ENCODE results near the gene ITPKB.

Gene ITPKB

GRCh38 chr1:226682871-226683814 lies 55.9 kb downstream of the ITPKB start:
- DNase-seq, result no peak

DNA sequence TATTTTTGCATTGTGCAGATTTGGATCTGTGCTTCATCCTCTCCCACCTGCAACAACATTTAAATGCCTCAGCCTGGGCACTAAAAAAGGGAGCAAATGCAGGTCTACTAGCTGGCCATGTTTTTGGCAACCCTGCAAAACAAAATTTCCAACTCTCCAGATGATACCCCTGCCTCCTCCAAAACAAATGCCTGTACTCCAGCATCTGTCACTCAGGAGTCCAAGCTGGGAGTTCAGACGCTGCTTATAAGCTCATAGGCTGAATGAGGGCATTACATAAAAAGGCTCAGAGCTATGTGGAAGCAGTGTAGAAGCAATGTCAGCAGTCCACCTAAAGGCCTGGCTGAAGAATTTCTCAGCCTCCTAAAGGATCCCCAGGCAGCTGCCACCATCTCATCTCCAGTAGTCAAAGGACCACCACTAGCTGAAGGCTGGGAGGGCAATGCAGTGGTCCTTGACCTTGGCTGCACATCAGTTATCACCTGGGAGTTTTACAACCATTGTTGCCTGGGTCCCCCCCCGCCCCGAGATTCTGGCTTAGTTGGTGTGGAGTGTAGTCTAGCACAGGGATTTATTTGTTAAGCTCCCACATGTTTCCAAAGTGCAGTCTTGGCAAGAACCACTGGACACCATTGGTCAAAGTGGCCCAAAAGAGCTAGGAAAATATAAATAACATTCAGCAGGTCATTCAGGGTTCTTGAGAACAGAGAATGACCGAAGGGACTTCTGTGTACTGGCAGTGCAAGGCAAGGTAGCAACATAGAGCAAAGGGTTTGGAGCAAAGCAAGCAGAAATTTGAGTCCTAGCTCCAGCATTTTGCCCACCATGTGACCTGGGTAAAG lies 57.2 kb downstream of the ITPKB start:
- no peak for DNase-seq

GRCh38 chr1:226680653-226681052 lies 58.4 kb downstream of the ITPKB start:
- DNase-seq, result no peak

- DNase-seq, result no peak
Observed at GRCh38 chr1:226679853-226680516, 59.1 kb downstream of the ITPKB start.

GRCh38 chr1:226679262-226679661 lies 59.8 kb downstream of the ITPKB start:
- DNase-seq, result no peak

DNA sequence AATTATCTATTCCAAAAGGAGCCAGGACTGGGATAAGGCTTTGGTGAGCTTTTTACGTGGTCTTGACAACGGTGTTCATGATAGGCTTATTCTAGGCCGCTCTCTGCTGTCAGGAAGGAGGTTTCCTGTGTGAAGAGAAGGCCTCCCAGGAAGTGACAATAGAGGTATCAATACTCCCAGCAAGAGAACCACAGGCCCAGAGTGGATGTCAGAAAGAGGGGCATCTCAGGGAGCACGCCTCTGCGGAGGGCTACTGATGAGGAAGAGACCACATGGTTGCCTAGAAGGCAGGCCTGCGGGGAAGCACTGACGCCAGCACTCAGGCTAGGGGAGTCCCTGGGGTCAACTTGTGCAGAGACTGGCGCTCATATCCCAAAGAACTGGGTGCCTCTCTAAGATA lies 60.4 kb downstream of the ITPKB start:
- no peak for DNase-seq

DNA sequence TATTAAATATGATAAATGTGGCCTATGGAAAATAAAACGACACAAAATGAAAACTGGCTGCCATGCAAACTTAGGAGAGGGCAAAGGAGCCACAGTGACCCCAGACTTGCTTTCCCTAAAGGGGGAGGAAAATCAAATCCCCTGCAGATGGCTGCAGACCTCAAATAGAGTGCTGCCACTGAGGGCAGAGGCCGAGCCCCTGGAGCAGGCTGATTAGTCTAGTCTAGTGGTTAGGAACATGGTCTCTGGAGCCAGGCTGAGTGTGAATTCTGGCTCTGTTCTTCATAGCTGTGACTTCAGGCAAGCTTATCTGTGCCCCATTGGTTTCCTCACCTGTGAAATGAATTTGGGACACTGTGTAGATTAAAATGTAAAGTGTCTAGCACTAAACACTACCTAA lies 60.8 kb downstream of the ITPKB start:
- no peak for DNase-seq

DNA sequence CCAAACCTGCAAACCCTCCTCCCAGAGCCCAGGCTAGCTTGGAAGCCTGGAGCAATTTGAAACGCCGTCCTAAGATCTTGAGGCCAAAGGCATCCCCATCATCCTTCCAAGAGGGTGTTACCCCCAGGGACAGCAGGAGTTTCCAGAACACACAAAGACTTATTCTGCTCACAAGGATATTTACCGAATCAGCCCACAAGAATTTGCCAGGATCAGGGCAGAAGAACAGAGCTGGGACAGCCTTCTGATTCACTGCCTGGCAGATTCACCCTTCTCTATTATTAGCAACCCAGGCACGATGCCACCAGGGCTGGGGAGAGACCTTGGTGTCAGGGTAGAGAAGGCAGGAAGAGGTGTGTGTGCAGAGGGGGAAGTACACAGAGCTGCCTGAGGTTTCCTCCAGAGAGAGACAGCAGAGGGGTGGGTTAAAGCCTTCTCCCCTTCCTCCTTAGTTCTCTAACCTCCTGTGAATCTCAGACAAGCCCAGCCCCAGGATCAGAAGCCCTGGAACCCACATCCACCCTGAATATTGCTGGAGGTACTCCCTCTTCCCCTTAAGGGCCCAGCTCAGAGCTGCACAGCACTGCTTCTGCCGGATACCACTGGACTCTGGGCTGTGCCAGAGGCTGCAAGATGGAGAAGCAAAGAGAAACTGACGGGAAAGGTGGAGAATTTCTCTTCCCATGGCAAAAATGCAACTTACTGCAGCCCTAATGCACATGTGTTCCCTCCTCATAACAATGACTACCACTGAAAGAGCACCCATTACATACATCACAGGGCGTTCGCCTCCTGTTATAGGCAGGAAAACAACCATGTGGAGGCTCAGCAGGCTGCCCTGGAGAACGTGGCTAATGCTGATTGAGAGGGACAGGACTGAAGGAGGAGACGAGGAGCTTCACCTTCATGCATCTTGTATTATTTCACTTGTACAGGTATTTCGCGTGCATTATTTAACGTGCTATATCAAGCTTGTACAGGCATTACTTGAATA lies 61.8 kb downstream of the ITPKB start:
- no peak for DNase-seq

DNA sequence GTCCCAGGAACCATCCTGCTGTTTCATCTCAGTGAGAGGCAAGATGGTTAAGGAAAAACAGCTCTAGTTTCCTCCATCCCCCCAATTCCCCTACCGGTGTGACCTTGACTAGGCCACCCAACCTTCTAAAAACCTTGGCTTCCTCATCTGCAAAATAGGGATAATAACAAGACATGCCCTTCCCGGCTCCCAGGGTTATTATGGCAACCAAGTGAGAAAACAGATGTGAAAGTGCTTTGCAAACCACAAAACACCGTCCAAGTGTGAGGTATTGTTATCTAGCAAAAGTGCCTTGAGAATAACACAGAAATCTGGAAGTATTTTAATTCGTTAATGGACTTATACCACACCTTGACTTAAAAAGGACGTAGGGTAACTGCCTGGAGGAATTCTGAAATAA lies 62.7 kb downstream of the ITPKB start:
- no peak for DNase-seq

GRCh38 chr1:226675715-226676357 lies 63.2 kb downstream of the ITPKB start:
- DNase-seq, result no peak

DNA sequence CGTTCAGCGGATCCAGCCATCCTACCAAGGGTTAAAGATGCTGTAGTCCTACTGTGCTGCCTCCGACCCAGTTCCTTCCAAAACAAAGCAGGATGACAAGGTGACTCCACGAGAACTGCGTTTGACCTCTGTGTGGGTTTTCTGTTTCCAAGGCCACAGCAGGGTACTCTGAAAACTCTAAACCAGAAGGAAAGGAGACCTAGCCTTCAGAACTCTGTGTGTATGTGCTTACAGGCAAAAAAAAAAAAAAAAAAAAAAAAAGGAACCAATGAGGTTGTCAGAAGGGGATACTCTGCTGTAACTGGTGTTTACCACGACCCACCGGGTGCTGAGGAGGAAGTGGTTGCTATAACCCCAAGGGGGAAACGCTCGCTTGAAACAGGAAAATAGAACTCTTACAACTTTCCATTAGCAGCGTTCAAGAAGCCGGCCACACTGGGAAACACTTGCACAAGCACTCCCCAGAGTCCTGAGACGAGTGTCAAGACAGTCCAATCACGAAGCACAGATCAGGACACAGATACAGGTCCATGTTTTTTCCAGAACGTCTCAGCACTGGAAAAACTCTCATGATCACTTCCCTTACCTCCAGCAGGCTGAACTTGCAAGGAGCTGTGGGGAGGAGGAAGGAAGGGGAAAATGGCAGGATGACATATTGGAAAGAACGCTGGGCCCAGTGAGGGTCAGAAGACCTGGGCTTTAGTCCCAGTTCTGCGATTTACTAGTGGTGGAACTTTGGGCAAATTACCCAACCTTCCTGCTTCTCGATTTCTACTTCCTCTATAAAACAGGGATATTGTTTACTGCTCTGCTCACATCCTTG lies 64.0 kb downstream of the ITPKB start:
- DNase-seq, result no peak

- DNase-seq, result no peak
Observed at GRCh38 chr1:226672339-226672762, 66.7 kb downstream of the ITPKB start.

- peak; percentile 44 for DNase-seq
Observed at GRCh38 chr1:226671277-226671676, 67.8 kb downstream of the ITPKB start.

- no peak for DNase-seq
Observed at GRCh38 chr1:226670073-226670472, 69.0 kb downstream of the ITPKB start.

GRCh38 chr1:226668173-226668560 lies 70.9 kb downstream of the ITPKB start:
- DNase-seq, result no peak

DNA sequence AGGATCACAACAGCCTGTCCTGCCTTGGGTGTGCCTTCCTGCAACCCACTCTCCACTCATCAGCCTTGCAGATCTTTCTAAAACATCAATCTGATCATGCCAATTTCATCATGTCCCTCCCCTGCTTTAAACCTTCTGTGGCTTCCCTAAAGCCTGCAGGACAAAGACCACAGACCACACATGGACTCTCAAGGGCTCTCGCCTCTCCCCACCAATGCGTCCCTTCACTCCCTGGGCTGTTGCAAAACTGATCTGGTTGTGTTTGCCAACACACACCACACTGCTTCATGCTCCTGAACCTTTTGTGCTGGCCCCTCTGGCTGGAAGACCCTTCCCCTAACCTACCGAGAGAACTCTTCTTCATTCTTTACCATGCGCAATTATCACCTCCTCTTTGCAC lies 72.4 kb downstream of the ITPKB start:
- DNase-seq, result no peak

DNA sequence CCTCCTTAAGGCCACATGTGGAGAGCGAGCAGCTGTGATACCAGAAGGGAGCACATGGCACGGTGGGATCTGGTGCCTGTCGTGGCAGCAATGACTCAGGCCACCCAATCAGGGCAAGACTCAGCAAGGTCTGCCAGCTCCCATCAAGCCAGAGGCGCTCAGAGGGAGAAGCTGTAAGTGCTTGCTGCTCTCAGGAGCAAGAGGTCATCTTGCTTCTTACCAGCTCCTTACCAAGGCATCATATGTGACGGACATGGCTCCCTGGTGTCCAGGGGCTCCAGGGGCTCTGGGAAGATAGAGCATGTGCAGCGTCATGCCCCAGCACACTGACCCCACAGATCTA lies 72.9 kb downstream of the ITPKB start:
- no peak for DNase-seq

- DNase-seq, result no peak
Observed at GRCh38 chr1:226665505-226666163, 73.4 kb downstream of the ITPKB start.

DNA sequence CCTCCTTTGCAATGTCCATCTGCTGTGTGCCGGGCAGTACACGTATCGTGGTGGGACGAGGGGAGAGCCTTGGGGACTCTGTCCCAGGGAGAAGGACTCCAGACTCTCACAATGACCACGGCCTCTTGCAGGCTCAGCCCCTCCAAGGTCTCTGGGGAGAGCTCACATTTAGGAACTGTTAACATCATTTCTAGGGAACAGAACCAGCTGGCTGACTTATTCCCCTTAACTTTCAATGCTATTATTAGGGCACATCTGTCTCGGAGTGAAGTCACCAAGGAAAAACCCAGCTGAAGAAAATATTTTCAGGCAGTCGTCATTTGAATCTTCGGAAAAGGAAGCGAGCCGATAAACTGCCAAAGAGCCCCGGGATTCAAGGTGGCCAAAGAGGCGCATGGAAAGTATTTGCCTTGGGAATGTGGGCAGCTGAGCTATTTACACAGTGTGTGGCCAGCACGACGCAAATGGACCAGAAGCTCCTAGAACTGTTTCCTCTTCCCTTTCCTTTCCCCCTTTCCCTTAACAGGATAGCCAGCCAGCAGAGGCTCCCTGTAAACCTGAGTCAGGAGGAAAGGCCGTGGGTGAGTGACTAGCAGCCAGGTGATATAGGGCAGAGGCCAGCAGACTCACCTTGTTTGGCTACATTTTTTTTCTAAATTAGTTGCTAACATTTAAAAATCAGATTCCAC lies 74.5 kb downstream of the ITPKB start:
- no peak for DNase-seq

DNA sequence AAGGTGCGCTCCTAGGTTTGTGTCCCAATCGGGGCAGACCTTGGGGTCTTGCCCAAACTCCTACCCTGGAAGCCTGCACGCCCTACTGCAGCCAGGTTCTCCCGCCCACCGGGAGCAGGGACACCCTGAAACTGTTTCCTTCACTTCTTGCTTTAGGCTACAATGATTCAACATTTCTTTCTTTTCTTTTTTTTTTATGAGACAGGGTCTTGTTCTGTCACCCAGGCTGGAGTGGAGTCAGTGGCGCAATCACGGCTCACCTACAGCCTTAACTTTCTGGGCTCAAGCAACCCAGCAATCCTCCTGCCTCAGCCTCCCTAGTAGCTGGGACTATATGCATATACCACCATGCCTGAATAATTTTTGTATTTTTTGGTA lies 75.8 kb downstream of the ITPKB start:
- no peak for DNase-seq
